Measurements from ENCODE around the gene EIF3J. TPM values are rescaled to one million over a fixed set of nuclear protein-coding genes. Genes with fewer than 3 reads are reported as not detected.

Gene EIF3J
- total RNA-seq, 2 donors from 2014 or later = 89.1 to 121 TPM

DNA sequence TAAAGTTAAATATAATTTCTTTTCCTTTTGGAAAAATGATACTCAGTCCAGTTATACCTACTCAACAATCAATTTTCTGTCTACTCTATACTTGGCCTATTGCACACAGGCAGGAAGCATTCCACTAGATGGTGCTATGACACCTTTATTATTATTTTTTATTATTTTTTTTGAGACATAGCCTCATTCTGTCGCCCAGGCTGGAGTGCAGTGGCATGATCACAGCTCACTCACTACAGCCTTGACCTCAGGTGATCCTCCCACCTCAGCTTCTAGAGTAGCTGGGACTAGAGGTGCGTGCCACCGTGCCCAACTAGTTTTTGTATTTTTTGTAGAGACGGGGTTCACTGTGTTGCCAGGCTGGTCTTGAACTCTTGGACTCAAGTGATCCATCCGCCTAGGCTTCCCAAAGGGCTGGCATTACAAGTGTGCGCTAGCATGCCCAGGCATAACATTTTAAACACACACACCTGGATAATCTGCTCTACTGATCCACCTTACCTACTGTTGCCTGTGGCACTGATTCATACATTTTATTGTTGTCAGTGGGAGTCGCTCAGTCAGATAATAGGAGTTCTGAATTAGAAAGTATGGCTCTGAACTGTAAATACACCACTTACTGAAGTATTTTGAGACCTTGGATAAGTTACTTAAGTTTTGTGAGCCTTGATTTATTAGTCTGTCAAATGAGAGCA, 56.2 kb downstream of the EIF3J start:
- DNase-seq (ENCODE audit: low spot score) (no peak), ATAC-seq (peak; percentile 57 to 65)
- H3K36me3 Mint-ChIP-seq = peaks cover 20% of the 10 kb centered on the region
- peaks cover 5 to 6% of the 10 kb centered on the region in 2 donors for H3K4me1 Mint-ChIP-seq (ENCODE audit: low read depth in 2 of 2)
- no peak overlapping the region for H3K4me3 Mint-ChIP-seq
- H3K9me3 Mint-ChIP-seq = no peaks in the 10 kb centered on the region
- H3K27ac Mint-ChIP-seq = no peak overlapping the region
- no peaks in the 10 kb centered on the region for H3K27me3 Mint-ChIP-seq

DNA sequence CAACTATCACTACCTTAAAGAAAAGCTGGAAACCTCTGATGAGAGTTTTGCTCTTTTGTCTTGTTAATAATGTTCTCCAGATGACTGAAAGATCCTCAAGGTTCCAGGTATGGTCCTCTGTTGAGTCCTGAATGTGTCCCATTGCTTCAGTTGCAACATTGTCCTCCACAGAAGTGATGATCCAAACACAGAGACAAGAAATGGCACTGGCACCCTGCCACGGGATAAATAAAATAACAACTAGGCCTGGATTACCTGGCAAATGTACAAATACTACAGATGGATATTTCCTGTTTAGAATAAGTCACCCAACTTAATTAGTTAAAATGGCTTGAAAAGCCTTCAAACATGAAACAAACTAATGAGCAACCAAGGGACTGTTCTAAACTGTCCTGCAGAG, 58.3 kb downstream of the EIF3J start:
- Mint-ChIP-seq H3K36me3 (peaks cover 22% of the 10 kb centered on the region), H3K27ac (peak overlapping the region; percentile 49 to 65), H3K9me3 (no peaks in the 10 kb centered on the region), H3K4me3 (no peak overlapping the region), H3K27me3 (no peaks in the 10 kb centered on the region), H3K4me1 (ENCODE audit: low read depth in 2 of 2) (peaks cover 5 to 6% of the 10 kb centered on the region in 2 donors)
- ATAC-seq = no peak
- DNase-seq (ENCODE audit: low spot score) = no peak

- ATAC-seq = peak in 1 of 2 donors; percentile 41
- peaks cover 16% of the 10 kb centered on the region for H3K36me3 Mint-ChIP-seq
- no peaks in the 10 kb centered on the region for H3K9me3 Mint-ChIP-seq
Observed at GRCh38 chr15:44595656-44596510, 58.9 kb downstream of the EIF3J start.

DNA sequence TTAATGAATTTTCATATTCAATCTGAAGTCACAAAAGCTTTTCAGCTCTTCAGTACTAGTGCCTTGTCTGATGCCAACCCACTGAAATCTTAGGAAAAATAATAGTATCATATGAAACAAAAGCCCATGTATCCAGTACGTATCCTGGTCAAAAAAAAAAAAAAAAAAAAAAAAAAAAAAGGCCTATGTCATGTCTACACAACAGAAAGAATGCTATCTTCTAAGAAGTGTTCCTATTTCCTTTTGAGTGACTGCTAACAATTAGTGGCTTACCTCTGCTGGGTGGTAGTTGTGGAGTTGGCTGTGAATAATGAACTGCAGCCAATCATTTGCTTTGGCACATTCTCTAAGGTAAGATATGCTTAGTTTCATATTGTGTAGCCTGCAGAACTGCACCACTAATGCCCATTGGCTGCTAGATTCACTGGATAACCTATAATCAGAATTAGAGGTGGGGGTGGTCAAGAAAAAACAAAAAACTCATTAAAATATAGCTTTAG, 59.6 kb downstream of the EIF3J start:
- Mint-ChIP-seq H3K36me3 (peaks cover 12% of the 10 kb centered on the region), H3K27ac (peak overlapping the region in 1 of 2 donors; percentile 49), H3K9me3 (no peaks in the 10 kb centered on the region), H3K4me1 (ENCODE audit: low read depth in 2 of 2) (peaks cover 5 to 6% of the 10 kb centered on the region in 2 donors), H3K27me3 (no peaks in the 10 kb centered on the region), H3K4me3 (peak overlapping the region; percentile 6)
- DNase-seq (ENCODE audit: low spot score) = no peak
- ATAC-seq = no peak

More at GRCh38 chr15:44595656-44596510, 58.9 kb downstream of the EIF3J start:
- Mint-ChIP-seq H3K27ac (peak overlapping the region; percentile 49 to 65), H3K4me3 (peak overlapping the region; percentile 6), H3K27me3 (no peaks in the 10 kb centered on the region), H3K4me1 (ENCODE audit: low read depth in 2 of 2) (peaks cover 5 to 6% of the 10 kb centered on the region in 2 donors)
- no peak for DNase-seq (ENCODE audit: low spot score)

DNA sequence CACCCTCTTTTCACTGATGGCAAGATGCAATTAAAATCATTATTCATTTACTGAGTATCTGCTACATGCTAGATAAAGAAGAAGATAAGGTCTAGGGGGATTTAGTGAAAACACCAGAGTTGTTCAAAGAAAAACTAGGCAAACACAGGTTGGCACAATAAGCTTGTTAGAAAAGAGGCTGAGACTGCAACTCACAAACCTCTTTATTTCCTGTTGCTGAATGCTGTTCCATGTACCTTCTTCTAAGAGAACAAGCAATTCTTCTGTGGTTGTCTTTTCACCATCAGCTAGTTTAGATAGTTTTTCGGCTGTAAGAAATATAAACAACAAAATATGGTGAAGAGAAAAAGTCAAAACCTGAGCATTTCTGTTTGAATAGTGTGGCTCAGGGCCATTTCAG, 61.1 kb downstream of the EIF3J start:
- H3K27me3 Mint-ChIP-seq = no peaks in the 10 kb centered on the region
- H3K9me3 Mint-ChIP-seq = no peaks in the 10 kb centered on the region
- ATAC-seq (no peak), DNase-seq (ENCODE audit: low spot score) (no peak)
- no peak overlapping the region for H3K4me3 Mint-ChIP-seq
- peaks cover 14% of the 10 kb centered on the region for H3K36me3 Mint-ChIP-seq
- H3K27ac Mint-ChIP-seq = peak overlapping the region; percentile 49 to 62
- peaks cover 5 to 6% of the 10 kb centered on the region in 2 donors for H3K4me1 Mint-ChIP-seq (ENCODE audit: low read depth in 2 of 2)

- no peak for DNase-seq (ENCODE audit: low spot score)
- Mint-ChIP-seq H3K27me3 (no peaks in the 10 kb centered on the region), H3K27ac (peak overlapping the region; percentile 49 to 62), H3K4me3 (no peak overlapping the region), H3K4me1 (ENCODE audit: low read depth in 2 of 2) (peaks cover 5 to 6% of the 10 kb centered on the region in 2 donors), H3K9me3 (no peaks in the 10 kb centered on the region), H3K36me3 (peaks cover 18% of the 10 kb centered on the region)
- no peak for ATAC-seq
Observed at GRCh38 chr15:44598892-44599291, 61.9 kb downstream of the EIF3J start.

- Mint-ChIP-seq H3K4me1 (ENCODE audit: low read depth in 2 of 2) (peaks cover 0 to under 1% of the 10 kb centered on the region in 2 donors), H3K36me3 (peaks cover 29% of the 10 kb centered on the region), H3K27ac (no peak overlapping the region), H3K27me3 (no peaks in the 10 kb centered on the region), H3K9me3 (no peaks in the 10 kb centered on the region), H3K4me3 (no peak overlapping the region)
- no peak for ATAC-seq
- DNase-seq (ENCODE audit: low spot score) = no peak
Observed at GRCh38 chr15:44603126-44603525, 66.2 kb downstream of the EIF3J start.

DNA sequence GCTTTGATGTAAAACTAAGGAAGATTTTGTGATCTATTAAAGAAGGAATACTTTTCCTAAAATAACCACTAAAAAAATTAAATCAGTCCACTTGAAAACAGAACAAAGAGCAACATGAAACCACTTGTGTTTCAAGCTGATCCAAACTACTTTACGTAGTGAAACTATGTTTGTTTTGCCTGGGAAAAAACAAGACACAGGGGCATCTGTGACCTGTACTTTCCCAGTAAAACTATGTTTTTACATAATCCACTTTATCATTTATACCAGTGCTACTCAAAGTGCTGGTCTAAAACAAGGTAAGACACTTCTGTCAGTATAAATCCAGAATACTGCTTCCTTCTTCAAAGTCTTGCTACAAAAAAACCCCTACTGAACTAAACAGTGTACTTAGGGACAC, 69.8 kb downstream of the EIF3J start:
- Mint-ChIP-seq H3K27ac (peak overlapping the region in 1 of 2 donors; percentile 1), H3K36me3 (peaks cover 25% of the 10 kb centered on the region), H3K9me3 (no peaks in the 10 kb centered on the region), H3K27me3 (no peaks in the 10 kb centered on the region), H3K4me3 (no peak overlapping the region), H3K4me1 (ENCODE audit: low read depth in 2 of 2) (peaks cover 0 to 3% of the 10 kb centered on the region in 2 donors)
- ATAC-seq = no peak
- no peak for DNase-seq (ENCODE audit: low spot score)

Other genes starting within 250 kb of the EIF3J start
- 10 to 100 TPM; 45.1 to 63.1 TPM for gene GOLM2, start 248.4 kb upstream of the EIF3J start, total RNA-seq
- gene CTDSPL2, start 109.5 kb upstream of the EIF3J start, total RNA-seq = 10 to 100 TPM; 67.2 to 67.3 TPM
- gene SPG11, start 126.5 kb downstream of the EIF3J start, total RNA-seq = 100 to 1,000 TPM in 1 of 2 donors, 10 to 100 TPM in 1; 86.2 to 114 TPM
- 10 to 100 TPM; 13.0 to 19.1 TPM for gene PATL2, start 174.2 kb downstream of the EIF3J start, total RNA-seq
- gene B2M, start 174.4 kb downstream of the EIF3J start, total RNA-seq = 1,000 to 10,000 TPM; 2,989 to 7,967 TPM
- 10 to 100 TPM; 28.8 to 33.9 TPM for gene TRIM69, start 199.4 kb downstream of the EIF3J start, total RNA-seq